RCC 7860 (cell line): ENCODE results near the gene FCHO2.
"Not testable (repeated sequence)": the region's sequence is repeated elsewhere in the genome, so short reads cannot be mapped to it uniquely, and the experiment has no call there.

ENCODE experiments used
- DNase-seq: peaks from one replicate; pipeline ENCODE4 v3.0.0-alpha.2; 2015; ENCODE audit warnings: low spot score
- FAIRE-seq: peaks from 2 replicates; lab custom pipeline; 2012; peaks lifted over from hg19 to GRCh38; lab: Jason Lieb, UNC

The FCHO2 gene, protein sequence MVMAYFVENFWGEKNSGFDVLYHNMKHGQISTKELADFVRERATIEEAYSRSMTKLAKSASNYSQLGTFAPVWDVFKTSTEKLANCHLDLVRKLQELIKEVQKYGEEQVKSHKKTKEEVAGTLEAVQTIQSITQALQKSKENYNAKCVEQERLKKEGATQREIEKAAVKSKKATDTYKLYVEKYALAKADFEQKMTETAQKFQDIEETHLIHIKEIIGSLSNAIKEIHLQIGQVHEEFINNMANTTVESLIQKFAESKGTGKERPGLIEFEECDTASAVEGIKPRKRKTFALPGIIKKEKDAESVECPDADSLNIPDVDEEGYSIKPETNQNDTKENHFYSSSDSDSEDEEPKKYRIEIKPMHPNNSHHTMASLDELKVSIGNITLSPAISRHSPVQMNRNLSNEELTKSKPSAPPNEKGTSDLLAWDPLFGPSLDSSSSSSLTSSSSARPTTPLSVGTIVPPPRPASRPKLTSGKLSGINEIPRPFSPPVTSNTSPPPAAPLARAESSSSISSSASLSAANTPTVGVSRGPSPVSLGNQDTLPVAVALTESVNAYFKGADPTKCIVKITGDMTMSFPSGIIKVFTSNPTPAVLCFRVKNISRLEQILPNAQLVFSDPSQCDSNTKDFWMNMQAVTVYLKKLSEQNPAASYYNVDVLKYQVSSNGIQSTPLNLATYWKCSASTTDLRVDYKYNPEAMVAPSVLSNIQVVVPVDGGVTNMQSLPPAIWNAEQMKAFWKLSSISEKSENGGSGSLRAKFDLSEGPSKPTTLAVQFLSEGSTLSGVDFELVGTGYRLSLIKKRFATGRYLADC

DNA sequence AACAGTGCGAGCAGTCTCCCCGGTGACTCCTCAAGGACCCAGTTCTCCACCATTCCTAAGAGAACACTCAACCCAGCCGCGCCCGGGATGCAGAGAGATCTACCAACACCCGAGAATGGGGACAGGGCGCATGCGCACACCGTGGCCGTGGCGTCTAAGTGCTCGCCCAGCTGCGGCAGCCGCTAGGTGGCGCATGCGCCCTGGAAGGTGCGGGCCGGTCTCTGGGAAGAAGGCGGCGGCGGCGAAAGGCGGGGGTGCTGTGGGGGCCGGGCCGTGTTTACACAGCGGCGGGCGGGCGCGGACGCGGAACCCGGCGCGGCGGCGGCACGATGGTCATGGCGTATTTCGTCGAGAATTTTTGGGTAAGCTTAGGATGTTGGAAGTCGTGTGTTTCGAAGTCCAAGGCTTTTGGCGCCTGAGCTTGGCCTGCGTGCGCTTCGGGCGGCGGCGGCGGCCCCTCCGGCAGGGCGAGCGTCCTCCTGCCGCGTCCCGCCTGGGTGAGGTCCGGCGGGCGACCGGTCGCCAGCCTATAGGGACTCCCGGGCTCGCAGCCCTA lies at the start of gene FCHO2:
TSS of gene FCHO2 (plus strand) at position 274 of the 556 bp plus-strand sequence. CDS start at position 330, 56 bp downstream.
- DNase-seq (peak; percentile 82), FAIRE-seq (no peak)

DNA sequence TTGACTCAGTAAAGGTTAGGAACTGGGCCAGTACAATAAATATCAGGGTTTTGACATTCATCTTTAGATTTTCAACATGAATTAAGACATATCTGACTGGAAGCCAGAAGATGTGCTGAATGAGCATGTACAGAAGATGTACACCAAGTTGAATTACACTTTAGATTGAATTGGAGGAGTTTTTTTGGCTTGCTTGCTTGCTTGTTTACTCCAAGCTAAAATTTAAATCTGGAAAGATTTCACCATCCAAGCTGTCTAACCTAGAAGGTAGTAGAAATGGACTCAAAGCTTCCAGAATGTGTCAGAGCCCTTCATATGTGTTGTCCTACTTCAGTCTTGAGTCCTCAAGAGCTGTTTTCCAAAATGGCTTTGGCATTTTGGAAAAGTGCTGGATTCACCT lies 49.0 kb upstream of the FCHO2 start:
- no peak for FAIRE-seq
- DNase-seq = no peak

DNA sequence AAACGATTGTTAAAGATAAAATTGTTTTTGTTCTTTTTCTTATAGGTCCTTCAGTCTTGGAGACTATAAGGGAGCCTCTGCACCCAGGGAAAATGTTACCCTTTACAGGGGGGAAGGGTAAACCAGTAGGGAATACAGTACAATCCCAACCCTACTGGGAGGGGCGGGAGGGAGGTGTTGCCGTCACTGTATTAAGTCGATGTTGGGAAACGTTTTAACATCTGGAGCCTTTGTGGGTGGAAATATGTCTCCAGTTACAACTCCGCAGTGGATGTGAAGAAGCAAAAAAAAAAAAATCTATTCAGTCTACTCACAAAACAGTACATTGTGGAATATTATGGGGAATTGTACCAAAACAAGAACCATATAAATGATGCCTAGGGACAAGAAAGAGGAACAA lies 47.2 kb upstream of the FCHO2 start:
- FAIRE-seq = no peak
- no peak for DNase-seq

DNA sequence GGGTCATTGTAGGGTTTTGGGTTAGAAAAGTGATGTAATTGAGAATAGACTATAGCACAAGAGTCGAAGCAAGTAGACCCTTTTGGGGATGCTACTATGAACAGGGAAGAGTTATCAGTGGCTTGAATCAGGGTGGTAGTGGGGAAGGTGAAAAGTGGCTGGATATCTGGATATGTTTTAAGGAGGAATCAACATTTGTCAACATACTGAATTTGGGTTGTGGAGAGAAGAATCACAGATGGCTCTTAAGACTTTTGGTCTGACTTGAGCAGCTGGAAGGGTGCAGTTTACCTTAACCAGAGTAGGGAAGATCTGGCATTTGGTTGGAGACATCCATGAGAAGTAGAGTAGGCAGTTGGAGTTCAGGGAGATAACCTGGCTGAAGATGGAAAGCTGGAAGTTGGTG lies 38.5 kb upstream of the FCHO2 start:
- FAIRE-seq (no peak), DNase-seq (no peak)

DNA sequence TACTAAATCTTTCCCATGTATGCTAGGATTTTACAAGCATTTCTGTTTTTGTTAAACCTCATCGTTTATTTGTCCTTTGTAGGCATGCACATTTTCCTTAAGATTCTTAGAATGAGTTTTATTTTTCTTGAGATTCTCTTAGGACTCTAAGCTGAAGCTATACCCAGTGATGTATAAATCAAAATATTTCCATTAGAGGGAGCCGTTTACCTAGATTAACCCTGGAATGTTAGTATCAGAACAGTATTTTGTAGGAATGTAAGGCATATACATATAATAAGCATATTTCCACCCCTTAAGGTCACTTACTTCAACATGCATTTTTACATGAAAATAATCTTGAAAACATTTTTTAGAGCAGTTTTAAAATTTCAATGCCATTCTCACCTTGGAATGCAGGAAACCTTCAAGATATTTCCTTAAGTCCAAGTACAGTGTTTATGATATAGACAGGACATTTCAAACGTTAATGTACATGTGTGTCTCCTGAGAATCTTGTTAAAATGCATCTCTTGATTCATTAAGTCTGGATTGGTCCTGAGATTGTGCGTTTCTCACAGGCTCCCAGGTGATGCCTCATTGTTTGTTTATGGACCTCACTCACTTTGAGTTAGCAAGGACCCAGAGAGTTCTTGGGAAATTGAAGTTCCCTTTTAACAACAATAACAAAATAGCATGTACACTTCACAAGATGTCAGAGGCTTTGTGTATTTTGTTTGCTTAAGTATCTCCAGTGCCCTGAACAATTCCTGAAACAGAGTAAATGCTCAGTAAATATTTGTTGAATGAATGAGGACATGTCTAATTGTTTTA lies 34.9 kb upstream of the FCHO2 start:
- peak; percentile 13 for DNase-seq
- FAIRE-seq = peak; percentile 62

DNA sequence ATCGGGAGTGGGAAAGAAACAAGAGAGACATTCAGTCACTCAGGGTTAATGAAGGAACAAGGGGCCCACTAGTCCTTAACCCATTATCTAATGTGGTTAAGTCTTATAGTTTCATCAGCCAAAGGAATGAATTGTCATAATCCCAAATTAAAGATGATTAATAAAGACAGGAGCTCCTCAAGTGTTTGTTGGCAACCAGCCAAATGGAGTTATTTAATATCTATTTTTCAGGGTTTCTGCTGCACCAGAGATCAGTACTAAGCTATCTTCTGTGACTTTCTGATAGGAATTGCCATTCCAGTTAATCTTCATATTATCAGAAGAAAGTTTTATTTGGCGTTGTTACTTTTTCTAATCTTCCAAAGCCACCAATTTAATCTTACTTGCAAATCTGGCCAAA lies 34.0 kb upstream of the FCHO2 start:
- no peak for DNase-seq
- FAIRE-seq = no peak

DNA sequence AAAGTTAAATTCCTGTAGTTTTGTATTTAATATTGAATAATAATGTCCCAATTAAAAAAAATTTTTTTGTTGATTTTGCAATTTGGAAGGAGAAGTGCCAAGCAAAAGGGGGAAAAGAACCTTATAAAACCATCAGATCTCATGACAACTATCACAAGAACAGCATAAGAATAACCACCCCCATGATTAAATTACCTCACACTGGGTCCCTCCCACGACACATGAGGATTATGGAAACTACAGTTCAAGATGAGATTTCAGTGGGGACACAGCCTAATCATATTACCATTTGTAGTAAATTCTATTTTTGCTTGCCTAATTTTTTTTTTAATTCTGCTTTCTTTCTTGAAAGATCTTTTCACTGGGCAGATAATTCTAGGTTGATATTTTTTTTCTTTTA lies 33.4 kb upstream of the FCHO2 start:
- FAIRE-seq = no peak
- DNase-seq = no peak

DNA sequence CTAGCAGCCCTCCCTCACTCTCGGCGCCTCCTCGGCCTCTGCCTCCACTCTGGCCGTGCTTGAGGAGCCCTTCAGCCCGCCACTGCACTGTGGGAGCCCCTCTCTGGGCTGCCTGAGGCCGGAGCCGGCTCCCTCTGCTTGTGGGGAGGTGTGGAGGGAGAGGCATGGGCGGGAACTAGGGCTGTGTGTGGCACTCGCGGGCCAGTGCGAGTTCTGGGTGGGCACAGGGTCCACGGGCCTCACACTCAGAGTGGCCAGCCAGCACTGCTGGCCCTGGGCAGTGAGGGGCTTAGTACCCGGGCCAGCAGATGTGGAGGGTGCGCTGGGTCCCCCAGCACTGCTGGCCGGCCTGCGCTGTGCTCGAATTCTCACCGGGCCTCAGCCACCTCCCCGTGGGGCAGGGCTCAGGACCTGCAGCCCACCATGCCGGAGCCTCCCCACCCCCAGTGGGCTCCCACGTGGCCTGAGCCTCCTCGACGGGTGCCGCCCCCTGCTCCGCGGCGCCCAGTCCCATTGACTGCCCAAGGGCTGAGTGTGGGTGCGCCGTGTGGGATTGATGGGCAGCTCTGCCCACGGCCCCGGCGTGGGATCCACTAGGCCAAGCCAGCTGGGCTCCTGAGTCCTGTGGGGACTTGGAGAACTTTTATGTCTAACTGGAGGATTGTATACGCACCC lies 30.4 kb upstream of the FCHO2 start:
- FAIRE-seq (no peak), DNase-seq (no peak)

DNA sequence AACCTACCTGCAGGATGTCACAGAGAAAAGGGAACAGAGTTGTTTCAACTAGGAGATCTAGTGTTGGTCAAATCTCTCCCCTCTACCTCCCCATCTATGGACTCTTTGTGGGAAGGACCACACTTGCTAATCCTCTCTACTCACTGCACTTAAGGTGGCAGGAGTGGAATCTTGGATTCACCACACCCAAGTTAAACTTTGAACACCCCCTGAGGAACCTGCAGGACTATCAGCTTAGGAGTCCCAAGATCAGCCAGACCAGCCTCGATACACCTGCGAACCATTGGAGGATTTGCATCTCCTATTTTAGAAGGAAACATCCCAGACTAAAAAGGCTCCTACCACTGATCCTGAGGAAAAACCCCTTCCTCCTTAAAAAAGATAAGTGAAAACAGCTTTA lies 23.2 kb upstream of the FCHO2 start:
- FAIRE-seq, DNase-seq: not testable (repeated sequence)

DNA sequence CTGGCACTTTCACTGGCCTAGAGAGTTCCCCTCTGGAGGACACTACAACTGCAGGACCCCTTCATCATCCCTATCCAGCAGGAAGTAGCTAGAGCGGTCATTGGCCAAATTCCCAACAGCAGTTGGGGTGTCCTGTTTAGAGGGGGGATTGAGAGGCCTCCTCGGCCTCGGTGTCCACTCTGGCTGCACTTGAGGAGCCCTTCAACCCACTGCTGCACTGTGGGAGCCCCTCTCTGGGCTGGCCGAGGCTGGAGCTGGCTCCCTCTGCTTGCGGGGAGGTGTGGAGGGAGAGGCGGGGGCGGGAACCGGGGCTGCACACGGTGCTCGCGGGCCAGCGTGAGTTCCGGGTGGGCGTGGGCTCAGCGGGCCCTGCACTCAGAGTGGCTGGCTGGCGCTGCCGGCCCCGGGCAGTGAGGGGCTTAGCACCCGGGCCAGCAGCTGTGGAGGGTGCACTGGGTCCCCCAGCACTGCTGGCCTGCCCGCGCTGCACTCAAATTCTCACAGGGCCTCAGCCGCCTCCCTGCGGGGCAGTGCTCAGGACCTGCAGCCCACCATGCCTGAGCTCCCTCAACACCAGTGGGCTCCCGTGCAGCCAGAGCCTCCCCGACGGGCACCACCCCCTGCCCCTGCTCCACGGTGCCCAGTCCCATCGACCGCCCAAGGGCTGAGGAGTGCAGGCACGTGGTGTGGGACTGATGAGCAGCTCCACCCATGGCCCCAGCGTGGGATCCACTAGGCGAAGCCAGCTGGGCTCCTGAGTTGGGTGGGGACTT lies 20.7 kb upstream of the FCHO2 start:
- not testable (repeated sequence) for DNase-seq, FAIRE-seq

DNA sequence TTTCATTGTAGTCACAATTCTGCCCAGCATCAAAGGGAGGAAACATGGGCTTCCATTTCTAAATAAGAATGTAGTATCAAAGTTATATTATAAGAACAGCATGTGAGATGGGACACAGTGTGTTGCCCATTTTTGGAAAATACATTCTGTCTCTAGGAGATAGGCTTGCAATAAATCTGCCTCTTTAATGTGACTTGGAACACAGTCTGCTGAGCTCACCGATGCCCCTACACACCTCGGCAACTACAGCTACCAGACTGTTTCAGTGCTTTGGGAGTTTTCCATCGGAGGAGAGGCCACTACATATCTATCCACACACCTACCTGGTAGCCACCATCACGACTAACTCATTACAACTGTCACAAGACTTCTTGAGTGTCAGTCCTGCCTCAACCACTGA lies 18.9 kb upstream of the FCHO2 start:
- no peak for FAIRE-seq
- no peak for DNase-seq

DNA sequence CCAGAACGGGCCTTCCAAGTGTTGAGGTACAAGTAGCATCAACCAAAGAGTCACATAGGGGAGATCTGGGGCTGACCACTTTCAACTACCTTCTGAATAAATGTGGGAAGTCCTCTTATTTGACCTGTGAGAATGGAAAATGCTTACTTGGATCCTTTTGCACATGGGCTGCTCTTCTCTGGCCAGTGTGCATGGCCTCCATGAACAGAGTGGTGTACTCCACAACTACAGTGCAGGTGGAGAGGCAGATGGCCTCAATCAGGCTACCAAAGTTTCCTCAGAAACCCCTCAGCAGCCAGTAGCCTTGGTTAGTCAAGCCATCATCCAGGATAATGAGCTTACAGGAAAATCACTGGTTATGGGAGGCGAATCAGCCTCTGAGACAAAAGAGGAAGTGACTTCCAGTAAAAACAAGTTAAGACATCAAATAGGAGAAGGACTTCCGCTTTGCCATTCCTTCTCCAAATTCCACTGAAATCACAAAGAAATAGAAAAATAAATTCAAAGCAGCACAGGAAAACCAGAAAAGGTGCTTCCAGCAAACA lies 18.3 kb upstream of the FCHO2 start:
- FAIRE-seq (no peak), DNase-seq (no peak)

DNA sequence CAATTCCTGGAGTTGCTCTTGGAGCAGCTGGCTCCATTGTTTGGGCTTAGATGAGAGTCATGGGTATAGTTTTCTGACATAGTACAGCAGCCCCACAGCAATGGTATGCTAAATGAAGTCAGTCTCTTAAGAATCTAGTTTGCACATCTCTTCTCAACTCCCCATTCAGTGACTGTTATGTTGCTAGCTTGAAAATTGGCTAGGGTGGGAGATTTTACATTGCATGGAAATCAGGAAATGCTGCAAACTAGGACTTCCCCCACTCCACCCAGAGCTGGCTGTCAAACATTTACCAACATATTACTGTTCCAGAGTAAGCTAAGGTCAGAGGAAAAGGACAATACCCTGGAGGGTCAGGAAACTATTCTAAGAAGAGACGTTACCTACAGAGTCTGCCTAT lies 17.6 kb upstream of the FCHO2 start:
- DNase-seq (peak; percentile 6), FAIRE-seq (no peak)

DNA sequence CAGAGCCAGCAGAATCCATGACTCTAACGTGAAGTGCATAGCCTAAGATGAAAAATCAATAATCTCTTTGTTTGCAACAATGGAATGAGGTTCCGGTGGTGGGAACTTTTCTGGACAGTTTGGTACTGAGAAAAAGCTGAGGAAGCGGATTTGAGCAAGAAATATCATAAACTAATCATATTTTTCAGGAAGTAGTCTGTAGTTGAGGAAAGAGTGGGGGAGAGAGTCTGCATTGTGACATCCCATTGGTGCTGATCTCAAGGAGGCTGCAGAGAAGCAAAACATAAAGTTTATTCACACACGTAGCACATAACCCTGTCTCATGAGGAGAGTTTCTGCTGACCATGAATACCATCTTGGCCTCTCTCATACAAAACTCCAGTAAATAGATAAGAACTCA lies 15.8 kb upstream of the FCHO2 start:
- FAIRE-seq = no peak
- no peak for DNase-seq

DNA sequence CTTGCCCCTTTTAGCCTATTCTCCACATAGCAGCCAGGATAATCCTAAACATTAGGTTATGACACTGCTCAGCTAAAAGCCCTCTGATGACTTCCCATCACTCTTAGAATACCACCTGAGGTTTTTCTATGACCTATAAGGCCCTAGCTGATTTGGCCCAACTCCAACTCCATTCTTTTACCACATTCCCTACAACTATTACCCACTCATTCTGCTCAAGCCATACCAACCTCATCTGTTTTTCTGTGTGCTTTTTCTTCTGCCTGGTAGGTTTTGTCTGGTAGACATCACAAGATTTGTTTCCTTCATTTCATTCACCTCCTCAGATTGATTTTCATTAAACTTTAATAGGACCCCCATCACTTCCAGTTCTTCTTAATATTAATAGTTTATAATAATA lies 12.5 kb upstream of the FCHO2 start:
- no peak for FAIRE-seq
- DNase-seq = no peak

DNA sequence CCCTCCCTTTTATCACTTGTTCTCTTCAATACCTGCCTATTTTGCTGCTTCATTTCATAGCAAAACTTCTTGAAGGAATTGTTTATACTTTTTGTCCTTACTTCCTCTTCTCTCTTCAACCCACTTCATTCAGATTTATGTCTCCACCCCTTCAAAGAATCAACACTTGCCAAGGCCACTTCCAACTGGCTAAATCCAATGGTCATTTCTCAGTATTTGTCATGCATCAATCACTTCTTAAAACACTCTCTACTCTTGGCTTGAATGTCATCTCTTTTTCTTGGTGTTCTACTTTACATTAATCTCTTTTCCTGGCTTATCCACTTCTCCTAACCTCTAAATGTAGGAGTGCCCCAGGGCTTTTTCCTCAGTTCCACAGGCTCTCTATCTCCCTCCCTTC lies 8.3 kb upstream of the FCHO2 start:
- no peak for DNase-seq
- FAIRE-seq = no peak

DNA sequence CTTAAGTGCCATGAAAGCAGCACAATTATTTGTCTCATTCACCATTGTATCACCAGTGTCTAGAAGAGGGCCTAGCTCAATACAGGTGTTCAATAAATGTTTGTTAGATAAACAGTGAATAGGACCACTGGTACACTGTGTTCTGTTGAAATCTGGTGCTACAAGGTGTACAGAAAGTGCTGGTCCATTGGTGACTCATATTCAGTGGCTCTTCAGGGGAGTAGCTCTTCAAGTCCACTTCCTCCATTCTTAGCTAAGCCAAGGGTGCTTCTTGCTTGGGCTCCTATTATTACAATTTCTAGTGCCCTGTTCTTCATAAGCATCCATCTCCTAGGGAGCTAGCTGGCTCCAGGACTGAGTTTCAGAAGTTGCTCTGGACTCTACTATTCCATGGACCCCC lies 6.4 kb upstream of the FCHO2 start:
- DNase-seq (no peak), FAIRE-seq (no peak)

DNA sequence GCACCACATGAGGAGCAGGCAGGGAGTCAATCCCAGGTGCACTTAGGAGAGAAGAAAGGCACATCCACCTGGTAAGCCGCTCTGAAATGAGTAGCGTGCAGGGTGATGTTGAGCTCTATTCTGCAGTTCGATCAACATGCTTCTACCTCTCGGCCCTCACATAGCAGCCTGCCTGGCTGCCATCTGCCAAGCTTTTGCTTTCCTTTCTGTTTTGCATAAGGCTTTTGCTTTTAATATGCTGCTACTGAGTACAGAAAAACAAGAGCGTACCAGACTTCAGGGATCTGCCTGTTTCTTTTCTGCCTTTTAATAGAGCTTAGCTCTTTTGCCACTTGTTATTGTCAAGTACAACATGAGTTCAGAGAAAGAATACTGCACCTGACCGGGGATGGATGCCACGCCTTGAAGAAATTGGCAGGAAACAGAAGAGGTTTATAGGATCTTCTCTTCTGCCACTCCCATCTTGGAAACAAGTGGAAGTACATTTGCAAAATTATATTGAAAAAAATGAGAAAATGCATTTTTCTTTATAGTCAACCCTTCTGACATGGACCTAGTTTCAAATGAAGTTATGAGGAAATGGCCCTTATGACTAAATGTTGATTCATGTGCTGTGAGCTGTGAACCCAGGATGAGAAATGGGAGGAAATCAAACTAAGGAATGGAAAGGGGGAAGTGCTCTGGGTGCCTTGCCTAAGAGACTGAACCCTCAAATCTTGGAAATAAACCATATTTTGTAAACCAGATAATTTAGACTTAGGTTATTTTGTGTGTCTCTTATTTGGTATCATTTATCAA lies 4.0 kb upstream of the FCHO2 start:
- FAIRE-seq = peak; percentile 75
- peak; percentile 57 for DNase-seq

DNA sequence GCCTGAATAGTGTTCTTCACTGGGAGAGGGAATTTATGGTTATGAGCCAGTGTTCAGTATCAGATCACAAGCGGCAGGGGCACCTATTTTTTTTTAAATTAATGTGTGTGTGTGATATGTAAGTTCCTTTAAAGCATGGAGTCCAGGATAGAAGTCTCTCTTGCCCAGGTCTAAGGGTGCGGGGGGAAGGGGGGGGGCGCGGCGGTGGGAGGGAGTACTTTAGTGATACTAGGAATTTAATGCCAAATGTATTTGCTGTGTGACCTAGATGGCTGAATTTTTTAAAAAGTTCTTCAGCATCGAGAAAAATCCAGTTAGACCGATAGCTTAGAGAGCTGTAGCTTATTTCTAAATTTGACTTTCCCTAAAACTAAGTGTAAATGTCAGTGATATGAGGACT lies 1.5 kb upstream of the FCHO2 start:
- FAIRE-seq (no peak), DNase-seq (no peak)
